Tibial nerve (tissue), 3 donors: ENCODE measurements around the gene CARNS1.

Experiments used
- POLR2A ChIP-seq, 2 donors: fragments of 450-650 bp; IDR thresholded peaks; one replicate each; pipeline ENCODE4 v1.6.1; 2017; ENCODE audit warnings: antibody characterized with exemption in 2 of 2, mild to moderate bottlenecking in 2 of 2, moderate library complexity in 2 of 2
- TF ChIP-seq, protein P1 (sequence below), 5 experiments: fragments of 200-600 bp in 3 of 5; fragments of 450-650 bp in 2 of 5; sonication (generic) in 3 of 5; IDR thresholded peaks; one replicate each; pipeline ENCODE4 v1.5.1; 2016 to 2019; ENCODE audit warnings: antibody characterized with exemption in 5 of 5, mild to moderate bottlenecking in 3 of 5, moderate library complexity in 2 of 5

GRCh38 chr11:67389477-67389876 is 26.0 kb upstream of the CARNS1 start:
- TF ChIP-seq, protein P1, sequence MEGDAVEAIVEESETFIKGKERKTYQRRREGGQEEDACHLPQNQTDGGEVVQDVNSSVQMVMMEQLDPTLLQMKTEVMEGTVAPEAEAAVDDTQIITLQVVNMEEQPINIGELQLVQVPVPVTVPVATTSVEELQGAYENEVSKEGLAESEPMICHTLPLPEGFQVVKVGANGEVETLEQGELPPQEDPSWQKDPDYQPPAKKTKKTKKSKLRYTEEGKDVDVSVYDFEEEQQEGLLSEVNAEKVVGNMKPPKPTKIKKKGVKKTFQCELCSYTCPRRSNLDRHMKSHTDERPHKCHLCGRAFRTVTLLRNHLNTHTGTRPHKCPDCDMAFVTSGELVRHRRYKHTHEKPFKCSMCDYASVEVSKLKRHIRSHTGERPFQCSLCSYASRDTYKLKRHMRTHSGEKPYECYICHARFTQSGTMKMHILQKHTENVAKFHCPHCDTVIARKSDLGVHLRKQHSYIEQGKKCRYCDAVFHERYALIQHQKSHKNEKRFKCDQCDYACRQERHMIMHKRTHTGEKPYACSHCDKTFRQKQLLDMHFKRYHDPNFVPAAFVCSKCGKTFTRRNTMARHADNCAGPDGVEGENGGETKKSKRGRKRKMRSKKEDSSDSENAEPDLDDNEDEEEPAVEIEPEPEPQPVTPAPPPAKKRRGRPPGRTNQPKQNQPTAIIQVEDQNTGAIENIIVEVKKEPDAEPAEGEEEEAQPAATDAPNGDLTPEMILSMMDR (IDR thresholded peaks at IDR 0.05), result peak; percentile 19 to 51 (median 29)
- TF ChIP-seq POLR2A (IDR thresholded peaks at IDR 0.05), result no peak
